ENCODE results near the gene SLC25A17.

DNA sequence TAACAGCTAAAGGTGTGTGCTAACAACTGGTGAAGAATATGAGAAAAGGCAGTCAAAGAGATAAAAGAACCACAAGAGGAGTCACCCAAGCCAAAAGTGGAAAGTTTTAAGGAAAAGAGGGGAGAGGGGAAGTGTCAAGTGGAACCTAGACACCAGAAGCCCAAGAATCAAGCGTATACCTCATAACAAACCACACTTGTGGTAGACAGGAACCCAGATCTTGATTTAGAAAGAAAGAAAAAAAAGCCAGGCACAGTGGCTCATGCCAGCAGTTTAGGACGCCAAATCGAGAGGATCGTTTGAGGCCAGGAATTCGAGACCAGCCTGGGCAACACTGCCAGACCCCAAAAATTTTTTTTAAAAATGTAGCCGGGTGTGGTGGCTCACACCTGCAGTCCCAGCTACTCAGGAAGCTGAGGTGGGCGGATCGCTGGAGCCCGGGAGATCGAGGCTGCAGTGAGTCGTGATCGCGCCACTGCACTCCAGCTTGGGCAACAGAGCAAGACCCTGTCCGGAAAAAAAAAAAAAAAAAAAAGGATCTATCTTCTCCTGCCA is 877 bp downstream of the SLC25A17 start:
- no peak for TF ChIP-seq POLR2A (IDR thresholded peaks at IDR 0.05)
- TF ChIP-seq, protein P1, sequence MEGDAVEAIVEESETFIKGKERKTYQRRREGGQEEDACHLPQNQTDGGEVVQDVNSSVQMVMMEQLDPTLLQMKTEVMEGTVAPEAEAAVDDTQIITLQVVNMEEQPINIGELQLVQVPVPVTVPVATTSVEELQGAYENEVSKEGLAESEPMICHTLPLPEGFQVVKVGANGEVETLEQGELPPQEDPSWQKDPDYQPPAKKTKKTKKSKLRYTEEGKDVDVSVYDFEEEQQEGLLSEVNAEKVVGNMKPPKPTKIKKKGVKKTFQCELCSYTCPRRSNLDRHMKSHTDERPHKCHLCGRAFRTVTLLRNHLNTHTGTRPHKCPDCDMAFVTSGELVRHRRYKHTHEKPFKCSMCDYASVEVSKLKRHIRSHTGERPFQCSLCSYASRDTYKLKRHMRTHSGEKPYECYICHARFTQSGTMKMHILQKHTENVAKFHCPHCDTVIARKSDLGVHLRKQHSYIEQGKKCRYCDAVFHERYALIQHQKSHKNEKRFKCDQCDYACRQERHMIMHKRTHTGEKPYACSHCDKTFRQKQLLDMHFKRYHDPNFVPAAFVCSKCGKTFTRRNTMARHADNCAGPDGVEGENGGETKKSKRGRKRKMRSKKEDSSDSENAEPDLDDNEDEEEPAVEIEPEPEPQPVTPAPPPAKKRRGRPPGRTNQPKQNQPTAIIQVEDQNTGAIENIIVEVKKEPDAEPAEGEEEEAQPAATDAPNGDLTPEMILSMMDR (IDR thresholded peaks at IDR 0.05) = no peak

Measured in esophagus squamous epithelium (tissue), 4 donors.